Thyroid gland (tissue), 4 donors: Measurements from ENCODE around the gene C16orf96.

Experiments
- CTCF ChIP-seq, 6 experiments: fragments of 200-600 bp in 3 of 6; fragments of 450-650 bp in 3 of 6; sonication (generic) in 3 of 6; IDR thresholded peaks; one replicate each; pipeline ENCODE4 v1.5.1; 2016 to 2019; ENCODE audit warnings: antibody characterized with exemption in 6 of 6, mild to moderate bottlenecking in 2 of 6, inconsistent platforms in 1 of 6, moderate library complexity in 1 of 6
- POLR2A ChIP-seq, 2 donors: fragments of 450-650 bp; IDR thresholded peaks; one replicate each; pipeline ENCODE4 v1.6.1; 2017; ENCODE audit warnings: antibody characterized with exemption in 2 of 2, mild to moderate bottlenecking in 2 of 2, moderate library complexity in 1 of 2

- no peak for TF ChIP-seq CTCF (IDR thresholded peaks at IDR 0.05)
- no peak for TF ChIP-seq POLR2A (IDR thresholded peaks at IDR 0.05)
Observed at GRCh38 chr16:4591706-4592470, 35.7 kb downstream of the C16orf96 start.
